Measurements from ENCODE around the gene CD93.

CD93 gene

GRCh38 chr20:23086056-23086566, at the start of gene CD93:
Gene CD93, minus strand, starts transcription at chr20:23086324. Its CDS starts 132 bp downstream, at chr20:23086192.
- in situ Hi-C loops (cut with HindIII; ENCODE audit: low pct_ligation_motif_present, low pct_unique_long_range_greater_than_20kb, low sequenced_read_pairs) = no loop called here
- DNase-seq = no peak

GRCh38 chr20:23133560-23133998, 47.5 kb upstream of the CD93 start:
- in situ Hi-C loops (cut with HindIII; ENCODE audit: low pct_ligation_motif_present, low pct_unique_long_range_greater_than_20kb, low sequenced_read_pairs) = no loop called here
- no peak for DNase-seq

- in situ Hi-C loops (cut with HindIII; ENCODE audit: low pct_ligation_motif_present, low pct_unique_long_range_greater_than_20kb, low sequenced_read_pairs) = no loop called here
- DNase-seq = no peak
Measured at GRCh38 chr20:23132930-23133559, 46.9 kb upstream of the CD93 start.

GRCh38 chr20:23132293-23132929, 46.3 kb upstream of the CD93 start:
- in situ Hi-C loops (cut with HindIII; ENCODE audit: low pct_ligation_motif_present, low pct_unique_long_range_greater_than_20kb, low sequenced_read_pairs) = no loop called here
- DNase-seq = no peak

GRCh38 chr20:23131766-23132165, 45.6 kb upstream of the CD93 start:
- in situ Hi-C loops (cut with HindIII; ENCODE audit: low pct_ligation_motif_present, low pct_unique_long_range_greater_than_20kb, low sequenced_read_pairs) = no loop called here
- no peak for DNase-seq

GRCh38 chr20:23130622-23131140, 44.6 kb upstream of the CD93 start:
- in situ Hi-C loops (cut with HindIII; ENCODE audit: low pct_ligation_motif_present, low pct_unique_long_range_greater_than_20kb, low sequenced_read_pairs) = no loop called here
- no peak for DNase-seq

GRCh38 chr20:23129891-23130621, 43.9 kb upstream of the CD93 start:
- DNase-seq = no peak
- in situ Hi-C loops (cut with HindIII; ENCODE audit: low pct_ligation_motif_present, low pct_unique_long_range_greater_than_20kb, low sequenced_read_pairs) = no loop called here

- no peak for DNase-seq
- in situ Hi-C loops (cut with HindIII; ENCODE audit: low pct_ligation_motif_present, low pct_unique_long_range_greater_than_20kb, low sequenced_read_pairs) = no loop called here
Measured at GRCh38 chr20:23129266-23129665, 43.1 kb upstream of the CD93 start.

GRCh38 chr20:23128461-23129125, 42.5 kb upstream of the CD93 start:
- in situ Hi-C loops (cut with HindIII; ENCODE audit: low pct_ligation_motif_present, low pct_unique_long_range_greater_than_20kb, low sequenced_read_pairs) = no loop called here
- no peak for DNase-seq

GRCh38 chr20:23127506-23128279, 41.6 kb upstream of the CD93 start:
- in situ Hi-C loops (cut with HindIII; ENCODE audit: low pct_ligation_motif_present, low pct_unique_long_range_greater_than_20kb, low sequenced_read_pairs) = no loop called here
- DNase-seq = no peak

GRCh38 chr20:23126281-23127061, 40.3 kb upstream of the CD93 start:
- no peak for DNase-seq
- in situ Hi-C loops (cut with HindIII; ENCODE audit: low pct_ligation_motif_present, low pct_unique_long_range_greater_than_20kb, low sequenced_read_pairs) = no loop called here

GRCh38 chr20:23125625-23126191, 39.6 kb upstream of the CD93 start:
- no peak for DNase-seq
- in situ Hi-C loops (cut with HindIII; ENCODE audit: low pct_ligation_motif_present, low pct_unique_long_range_greater_than_20kb, low sequenced_read_pairs) = no loop called here

GRCh38 chr20:23125159-23125558, 39.0 kb upstream of the CD93 start:
- in situ Hi-C loops (cut with HindIII; ENCODE audit: low pct_ligation_motif_present, low pct_unique_long_range_greater_than_20kb, low sequenced_read_pairs) = no loop called here
- DNase-seq = no peak

- no peak for DNase-seq
- in situ Hi-C loops (cut with HindIII; ENCODE audit: low pct_ligation_motif_present, low pct_unique_long_range_greater_than_20kb, low sequenced_read_pairs) = no loop called here
Measured at GRCh38 chr20:23123886-23124285, 37.8 kb upstream of the CD93 start.

- DNase-seq = no peak
- in situ Hi-C loops (cut with HindIII; ENCODE audit: low pct_ligation_motif_present, low pct_unique_long_range_greater_than_20kb, low sequenced_read_pairs) = no loop called here
Measured at GRCh38 chr20:23122796-23123655, 36.9 kb upstream of the CD93 start.

- no peak for DNase-seq
- in situ Hi-C loops (cut with HindIII; ENCODE audit: low pct_ligation_motif_present, low pct_unique_long_range_greater_than_20kb, low sequenced_read_pairs) = no loop called here
Measured at GRCh38 chr20:23122321-23122720, 36.2 kb upstream of the CD93 start.
